Right ventricle myocardium inferior (tissue), 1 donor: ENCODE data around the gene PDK1. TPM values are rescaled to one million over a fixed set of nuclear protein-coding genes. Genes with fewer than 3 reads are reported as not detected.
"Not testable (repeated sequence)": the region's sequence is repeated elsewhere in the genome, so short reads cannot be mapped to it uniquely, and the experiment has no call there.

Experiments used
- ATAC-seq: fragments of 200-7000 bp; cut with Tn5 transposase; one replicate; pipeline ENCODE4 v1.9.1; 2020; ENCODE audit warnings: mild to moderate bottlenecking, moderate library complexity
- DNase-seq: peaks from one replicate; pipeline ENCODE4 v3.0.0; 2021; ENCODE audit errors: missing footprints
- intact Hi-C: fragments of 100-400 bp; cut with DNase I; formaldehyde crosslinking; loops from one replicate; pipeline ENCODE4 v1.11.0; 2022
- total RNA-seq: library from RNA; stranded (reverse); fragmentation: NEBNext Ultra II Directional; extraction: Animal tissue kit (Norgen Biotek cat#: 25700); gene quantifications from one replicate; pipeline ENCODE4 v1.2.1, GENCODE V29; 2021
- donor health status: DM: no; HTN: yes; CAD: no; lungs with severe emphysema.

Gene PDK1
- total RNA-seq, 1 donor from 2014 or later = 47.7 TPM

GRCh38 chr2:172586245-172586891, 30.5 kb downstream of the PDK1 start:
- intact Hi-C loops = no loop called here
- DNase-seq = no peak
- no peak for ATAC-seq

DNA sequence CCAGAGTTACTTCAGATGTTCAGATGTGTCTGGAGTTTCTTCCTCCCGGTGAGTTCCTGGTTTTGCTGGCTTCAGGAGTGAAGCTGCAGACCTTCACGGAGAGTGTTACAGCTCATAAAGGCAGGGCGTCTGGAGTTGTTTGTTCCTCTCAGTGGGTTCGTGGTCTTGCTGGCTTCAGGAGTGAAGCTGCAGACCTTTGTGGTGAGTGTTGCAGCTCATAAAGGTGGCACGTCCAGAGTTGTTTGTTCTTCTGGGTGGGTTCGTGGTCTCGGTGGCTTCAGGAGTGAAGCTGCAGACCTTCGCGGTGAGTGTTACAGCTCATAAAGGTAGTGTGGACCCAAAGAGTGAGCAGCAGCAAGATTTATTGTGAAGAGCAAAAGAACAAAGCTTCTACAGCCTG, 31.3 kb downstream of the PDK1 start:
- intact Hi-C loops, ATAC-seq, DNase-seq: not testable (repeated sequence)

- intact Hi-C loops = no loop called here
- ATAC-seq (no peak), DNase-seq (no peak)
Observed at GRCh38 chr2:172588931-172589330, 33.0 kb downstream of the PDK1 start.

GRCh38 chr2:172591386-172591785, 35.5 kb downstream of the PDK1 start:
- intact Hi-C loops = loop anchor here (5.0 to 10.0 kb wide), 2 partner anchors 83 to 121 kb away; no protein-coding TSS in a partner anchor
- not testable (repeated sequence) for ATAC-seq, DNase-seq

GRCh38 chr2:172592190-172592589, 36.3 kb downstream of the PDK1 start:
- DNase-seq, ATAC-seq: not testable (repeated sequence)
- intact Hi-C loops = loop anchor here (5.0 to 10.0 kb wide), 2 partner anchors 83 to 120 kb away; no protein-coding TSS in a partner anchor

DNA sequence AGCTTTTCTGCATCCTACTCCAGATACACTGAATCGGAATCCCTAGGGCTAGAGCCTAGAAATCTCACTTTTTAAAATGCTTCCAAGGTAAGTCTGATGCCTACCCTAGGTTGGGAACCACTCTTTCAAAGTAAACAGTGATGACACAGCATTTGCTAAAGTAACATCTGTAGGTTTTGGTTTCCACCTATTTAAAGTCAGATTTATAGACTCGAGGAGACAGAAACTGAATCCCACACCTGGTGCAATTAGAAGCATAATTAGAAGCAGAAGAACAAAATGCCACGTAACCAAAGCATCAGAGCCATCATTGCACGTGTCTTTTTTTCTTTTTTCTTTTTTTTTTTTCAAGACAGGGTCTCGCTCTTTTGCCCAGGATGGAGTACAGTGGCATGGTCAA, 40.9 kb downstream of the PDK1 start:
- intact Hi-C loops = loop anchor here (10.0 kb wide), 1 partner anchor 78 kb away; no protein-coding TSS in a partner anchor
- DNase-seq (no peak), ATAC-seq (no peak)

- no peak for ATAC-seq
- no peak for DNase-seq
- intact Hi-C loops = loop anchor here (10.0 kb wide), 1 partner anchor 77 kb away; no protein-coding TSS in a partner anchor
Observed at GRCh38 chr2:172597176-172597842, 41.4 kb downstream of the PDK1 start.

DNA sequence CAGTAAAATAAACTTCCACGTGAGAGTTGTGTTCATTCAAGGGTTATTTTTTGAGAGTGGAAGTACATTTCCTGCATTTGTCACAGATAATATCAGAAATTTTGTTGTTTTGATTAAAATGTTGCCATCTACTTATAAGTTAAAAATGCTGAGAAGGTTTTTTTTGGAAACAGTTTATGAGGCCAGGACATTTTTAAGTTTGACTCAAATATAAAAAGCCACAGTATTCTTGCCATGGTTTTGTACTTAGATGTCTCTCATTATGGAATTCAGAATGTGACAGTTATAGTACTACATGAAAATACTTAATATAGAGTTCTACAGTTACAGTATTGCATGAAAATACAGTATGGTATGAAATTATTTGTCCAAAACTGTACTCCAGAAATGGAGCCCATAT, 44.1 kb downstream of the PDK1 start:
- intact Hi-C loops = loop anchor here (10.0 kb wide), 1 partner anchor 75 kb away; no protein-coding TSS in a partner anchor
- no peak for ATAC-seq
- DNase-seq = no peak

DNA sequence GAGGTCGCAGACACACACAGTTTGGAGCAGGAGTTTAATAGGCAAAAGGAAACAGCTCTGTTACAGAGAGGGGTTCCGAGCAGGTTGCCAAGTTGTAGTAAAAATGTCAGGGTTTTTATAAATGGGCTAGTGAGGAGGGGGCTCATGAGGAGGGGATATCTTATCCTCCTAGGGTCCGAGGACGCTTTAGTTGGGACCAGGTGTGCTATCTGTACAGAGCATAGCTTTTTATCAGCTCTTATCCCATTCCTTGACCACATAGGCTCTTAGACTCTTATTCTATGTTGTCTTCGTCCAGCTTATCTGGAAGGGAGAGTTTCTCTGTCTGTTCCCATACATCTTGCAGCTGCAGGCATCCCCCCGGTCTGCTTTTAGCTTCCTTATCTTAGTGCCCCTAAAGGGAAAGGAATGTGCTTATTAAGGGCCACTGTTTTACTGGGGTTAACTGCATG, 44.7 kb downstream of the PDK1 start:
- DNase-seq (no peak), ATAC-seq (no peak)
- intact Hi-C loops = no loop called here

- DNase-seq = no peak
- no peak for ATAC-seq
- intact Hi-C loops = no loop called here
Observed at GRCh38 chr2:172606285-172606684, 50.4 kb downstream of the PDK1 start.

DNA sequence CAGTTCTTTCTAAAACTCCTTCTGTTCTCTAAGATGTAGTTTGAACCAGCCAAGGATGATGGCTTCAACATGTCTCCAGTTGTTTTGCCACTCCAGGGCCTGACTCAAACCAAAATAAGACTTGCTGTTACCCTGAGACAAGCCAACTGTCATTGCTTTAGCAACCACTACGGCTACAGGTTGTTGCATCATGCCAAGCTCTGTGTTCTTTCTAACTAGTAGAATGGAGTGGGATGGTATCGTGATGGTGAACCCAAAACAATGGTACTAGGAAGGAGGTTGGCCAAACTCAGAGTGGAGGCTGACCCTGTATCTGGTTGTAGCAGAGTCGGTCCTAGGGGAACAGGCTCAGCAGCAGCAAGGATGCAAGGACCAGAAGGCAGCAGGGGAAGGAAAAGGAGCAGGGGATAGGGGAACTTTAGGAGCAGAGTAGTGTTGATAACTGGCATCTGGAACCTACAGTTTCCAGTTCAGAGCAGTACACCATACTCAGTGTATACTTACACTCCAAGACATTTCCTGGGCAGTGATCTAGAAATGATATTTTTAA, 51.6 kb downstream of the PDK1 start:
- ATAC-seq = no peak
- DNase-seq = no peak
- intact Hi-C loops = no loop called here

- ATAC-seq (no peak), DNase-seq (no peak)
- intact Hi-C loops = no loop called here
Observed at GRCh38 chr2:172609488-172609887, 53.6 kb downstream of the PDK1 start.

- no peak for DNase-seq
- ATAC-seq = no peak
- intact Hi-C loops = no loop called here
Observed at GRCh38 chr2:172612051-172612450, 56.2 kb downstream of the PDK1 start.

DNA sequence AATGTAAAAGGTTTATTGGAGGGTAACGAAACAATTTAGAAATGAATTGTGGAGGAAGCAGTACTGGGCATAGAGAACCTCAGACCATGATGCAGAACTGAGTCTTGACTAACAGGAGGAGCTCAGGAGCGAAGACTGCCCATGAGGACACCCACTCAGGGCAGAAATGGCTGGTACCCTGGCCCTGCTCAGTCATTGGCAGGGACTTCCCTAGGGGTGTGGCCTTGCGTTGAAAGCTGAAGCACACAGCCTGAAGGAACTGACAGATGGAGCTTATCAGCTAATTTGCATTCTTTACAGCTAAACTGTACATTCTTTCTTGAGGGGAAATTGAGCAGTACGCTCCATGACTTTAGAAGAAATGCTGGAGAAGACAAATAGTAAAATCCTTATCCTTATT, 57.1 kb downstream of the PDK1 start:
- ATAC-seq (no peak), DNase-seq (no peak)
- intact Hi-C loops = no loop called here

GRCh38 chr2:172613615-172614231, 57.8 kb downstream of the PDK1 start:
- ATAC-seq (no peak), DNase-seq (no peak)
- intact Hi-C loops = no loop called here

- no peak for ATAC-seq
- DNase-seq = no peak
- intact Hi-C loops = no loop called here
Observed at GRCh38 chr2:172614932-172615331, 59.0 kb downstream of the PDK1 start.

- intact Hi-C loops = no loop called here
- DNase-seq = no peak
- no peak for ATAC-seq
Observed at GRCh38 chr2:172615727-172616261, 59.9 kb downstream of the PDK1 start.

GRCh38 chr2:172617115-172617514, 61.2 kb downstream of the PDK1 start:
- intact Hi-C loops = no loop called here
- DNase-seq (no peak), ATAC-seq (no peak)

DNA sequence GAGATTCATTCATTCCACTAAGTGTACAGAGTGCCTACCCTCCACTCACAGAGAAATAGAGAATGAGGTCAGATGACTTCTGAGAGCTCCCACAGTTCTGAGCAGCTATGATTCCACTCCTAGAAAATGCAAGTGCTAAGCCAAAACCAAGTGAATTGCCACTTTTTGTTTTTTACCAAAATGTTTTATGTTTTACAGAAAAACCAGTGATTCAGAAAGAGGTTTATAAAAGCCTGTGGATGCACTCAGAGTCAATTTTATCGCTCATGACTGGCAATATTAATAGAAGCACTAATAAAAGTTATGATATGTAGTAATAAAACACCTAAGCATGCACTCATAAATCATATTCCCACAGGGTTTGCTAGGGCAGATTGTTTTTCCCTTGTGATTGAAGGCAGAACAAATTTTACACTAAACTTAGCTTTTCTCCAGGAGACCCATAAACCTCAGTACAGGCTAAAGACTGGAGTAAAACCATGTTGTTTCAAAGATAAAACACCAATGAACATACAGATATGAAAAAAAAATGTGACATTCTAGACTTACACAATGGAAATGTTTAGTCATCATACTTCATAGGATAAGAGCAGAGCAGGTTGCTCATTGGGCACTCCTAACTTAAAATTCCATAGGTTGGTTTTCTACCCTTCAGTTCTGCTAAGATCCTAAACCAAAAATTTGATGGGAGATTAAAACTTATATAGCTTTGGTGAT, 67.5 kb downstream of the PDK1 start:
- no peak for ATAC-seq
- intact Hi-C loops = no loop called here
- no peak for DNase-seq
